ENCODE results near the gene CDHR5.

Gene CDHR5

DNA sequence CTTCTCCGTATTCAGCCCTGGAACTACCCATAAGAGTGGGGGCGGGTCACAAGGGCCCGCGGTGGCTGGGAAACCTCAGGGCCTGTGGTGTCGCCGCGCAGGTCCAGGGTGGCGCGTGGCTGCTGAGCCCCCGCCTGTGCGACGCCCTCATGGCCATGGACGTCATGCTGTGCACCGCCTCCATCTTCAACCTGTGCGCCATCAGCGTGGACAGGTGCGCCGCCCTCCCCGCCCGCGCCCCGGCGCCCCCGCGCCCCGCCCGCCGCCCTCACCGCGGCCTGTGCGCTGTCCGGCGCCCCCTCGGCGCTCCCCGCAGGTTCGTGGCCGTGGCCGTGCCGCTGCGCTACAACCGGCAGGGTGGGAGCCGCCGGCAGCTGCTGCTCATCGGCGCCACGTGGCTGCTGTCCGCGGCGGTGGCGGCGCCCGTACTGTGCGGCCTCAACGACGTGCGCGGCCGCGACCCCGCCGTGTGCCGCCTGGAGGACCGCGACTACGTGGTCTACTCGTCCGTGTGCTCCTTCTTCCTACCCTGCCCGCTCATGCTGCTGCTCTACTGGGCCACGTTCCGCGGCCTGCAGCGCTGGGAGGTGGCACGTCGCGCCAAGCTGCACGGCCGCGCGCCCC lies 14.7 kb upstream of the CDHR5 start:
- H3K4me3 ChIP-seq (IDR thresholded peaks at IDR 0.05; ENCODE audit: insufficient read depth, low read depth, low read length) = no peak overlapping the region

DNA sequence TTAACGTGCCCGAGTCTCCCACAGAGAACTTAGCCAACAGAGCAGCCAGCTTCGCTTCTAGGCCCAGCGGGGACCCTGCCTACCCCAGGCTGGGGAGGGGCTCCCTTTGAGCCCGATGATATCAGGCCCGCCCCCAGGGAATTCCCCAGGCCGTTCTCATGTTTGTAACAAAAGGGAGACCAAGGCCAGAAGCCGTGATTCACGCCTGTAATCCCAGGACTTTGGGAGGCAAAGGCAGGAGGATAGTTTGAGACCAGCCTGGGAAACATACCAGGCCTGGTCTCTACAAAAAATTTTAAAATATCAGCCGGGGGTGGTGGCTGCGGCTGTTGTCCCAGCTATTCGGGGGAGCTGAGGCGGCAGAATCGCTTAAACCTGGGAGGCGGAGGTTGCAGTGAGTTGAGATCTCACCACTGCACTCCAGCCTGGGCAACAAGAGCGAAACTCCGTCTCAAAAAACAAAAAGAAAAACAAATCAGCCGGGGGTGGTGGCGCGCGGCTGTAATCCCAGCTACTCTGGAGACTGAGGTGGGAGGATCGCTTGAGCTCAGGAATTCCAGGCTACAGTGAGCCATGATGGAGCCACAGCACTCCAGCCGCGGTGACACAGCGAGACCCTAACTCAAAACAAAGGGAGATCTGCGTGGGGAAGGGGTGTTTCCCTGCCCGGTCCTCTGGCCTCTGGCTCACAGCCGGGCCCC lies 14.0 kb upstream of the CDHR5 start:
- no peaks in the 10 kb centered on the region for H3K27me3 ChIP-seq (ENCODE audit: insufficient read depth, low read depth)
- no peak overlapping the region for H3K27ac ChIP-seq
- H3K36me3 ChIP-seq (ENCODE audit: insufficient read depth) = no peaks in the 10 kb centered on the region
- H3K4me3 ChIP-seq (IDR thresholded peaks at IDR 0.05; ENCODE audit: insufficient read depth, low read depth, low read length) = no peak overlapping the region
- no peak overlapping the region for H3K9ac ChIP-seq
- H3K4me1 ChIP-seq (ENCODE audit: low read depth, poor library complexity, severe bottlenecking) = peaks cover 10% of the 10 kb centered on the region
- TF ChIP-seq, protein P1, sequence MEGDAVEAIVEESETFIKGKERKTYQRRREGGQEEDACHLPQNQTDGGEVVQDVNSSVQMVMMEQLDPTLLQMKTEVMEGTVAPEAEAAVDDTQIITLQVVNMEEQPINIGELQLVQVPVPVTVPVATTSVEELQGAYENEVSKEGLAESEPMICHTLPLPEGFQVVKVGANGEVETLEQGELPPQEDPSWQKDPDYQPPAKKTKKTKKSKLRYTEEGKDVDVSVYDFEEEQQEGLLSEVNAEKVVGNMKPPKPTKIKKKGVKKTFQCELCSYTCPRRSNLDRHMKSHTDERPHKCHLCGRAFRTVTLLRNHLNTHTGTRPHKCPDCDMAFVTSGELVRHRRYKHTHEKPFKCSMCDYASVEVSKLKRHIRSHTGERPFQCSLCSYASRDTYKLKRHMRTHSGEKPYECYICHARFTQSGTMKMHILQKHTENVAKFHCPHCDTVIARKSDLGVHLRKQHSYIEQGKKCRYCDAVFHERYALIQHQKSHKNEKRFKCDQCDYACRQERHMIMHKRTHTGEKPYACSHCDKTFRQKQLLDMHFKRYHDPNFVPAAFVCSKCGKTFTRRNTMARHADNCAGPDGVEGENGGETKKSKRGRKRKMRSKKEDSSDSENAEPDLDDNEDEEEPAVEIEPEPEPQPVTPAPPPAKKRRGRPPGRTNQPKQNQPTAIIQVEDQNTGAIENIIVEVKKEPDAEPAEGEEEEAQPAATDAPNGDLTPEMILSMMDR (conservative IDR thresholded peaks at IDR 0.05; ENCODE audit: low read depth, low read length) = no peak
- H3K79me2 ChIP-seq (ENCODE audit: insufficient read depth, low read depth) = no peaks in the 10 kb centered on the region
- no peaks in the 10 kb centered on the region for H4K20me1 ChIP-seq (ENCODE audit: insufficient read depth)
- no peak overlapping the region for H2AFZ ChIP-seq (ENCODE audit: low read depth)
- H3K4me2 ChIP-seq = no peak overlapping the region

More for the DNA sequence above, 14.7 kb upstream of the CDHR5 start:
- no peaks in the 10 kb centered on the region for H4K20me1 ChIP-seq (ENCODE audit: insufficient read depth)
- no peaks in the 10 kb centered on the region for H3K36me3 ChIP-seq (ENCODE audit: insufficient read depth)
- H2AFZ ChIP-seq (ENCODE audit: low read depth) = no peak overlapping the region
- no peak overlapping the region for H3K9ac ChIP-seq
- no peaks in the 10 kb centered on the region for H3K27me3 ChIP-seq (ENCODE audit: insufficient read depth, low read depth)
- H3K4me2 ChIP-seq = no peak overlapping the region
- TF ChIP-seq, protein P1 (conservative IDR thresholded peaks at IDR 0.05; ENCODE audit: low read depth, low read length) = no peak
- peaks cover 17% of the 10 kb centered on the region for H3K4me1 ChIP-seq (ENCODE audit: low read depth, poor library complexity, severe bottlenecking)
- no peak overlapping the region for H3K27ac ChIP-seq
- H3K79me2 ChIP-seq (ENCODE audit: insufficient read depth, low read depth) = no peaks in the 10 kb centered on the region

DNA sequence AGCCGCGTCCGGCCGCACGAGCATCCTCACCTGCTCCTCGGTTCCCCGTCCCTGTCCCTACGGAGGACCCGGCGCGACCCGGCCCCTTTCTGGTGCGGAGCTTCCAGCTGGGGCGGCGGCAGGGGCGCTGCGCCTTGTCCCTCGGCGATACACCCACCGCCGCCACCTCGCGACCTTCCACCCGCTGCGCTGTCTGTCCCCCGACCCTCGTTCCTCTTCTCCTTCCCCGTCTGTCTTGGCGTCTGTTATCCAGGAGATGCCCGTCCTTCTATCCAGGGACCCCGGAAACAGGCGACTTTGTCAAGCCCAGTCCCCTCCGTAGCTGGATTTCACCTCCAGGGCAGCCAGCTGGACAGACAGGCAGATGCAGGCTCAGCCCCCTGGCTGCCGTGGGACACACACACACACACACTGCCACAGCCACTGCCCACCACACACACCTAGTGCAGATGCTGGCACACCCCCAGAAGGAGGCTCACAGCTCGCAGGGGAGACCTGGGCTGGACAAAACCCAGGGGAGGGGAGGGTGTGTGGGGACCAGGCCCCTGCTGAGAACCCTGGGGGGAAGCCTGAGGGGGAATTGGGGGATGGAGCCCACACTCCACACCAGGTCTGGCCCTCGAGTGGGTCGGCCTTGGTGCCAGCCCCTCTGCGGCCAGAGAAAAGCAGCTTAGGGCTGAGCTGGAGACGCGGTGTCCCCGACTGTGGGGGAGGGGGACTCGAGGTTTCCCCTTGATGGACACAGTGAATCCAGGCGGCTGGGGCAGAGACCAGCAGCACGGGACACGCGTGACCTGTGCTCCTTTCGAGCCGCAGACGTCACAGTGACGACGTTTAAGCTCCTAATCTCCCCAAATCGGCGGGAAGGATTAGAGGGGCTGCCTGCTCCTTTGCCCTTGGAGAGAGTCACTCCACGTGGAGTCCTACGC lies 13.1 kb upstream of the CDHR5 start:
- no peak overlapping the region for H3K9ac ChIP-seq
- no peak overlapping the region for H3K4me3 ChIP-seq (IDR thresholded peaks at IDR 0.05; ENCODE audit: insufficient read depth, low read depth, low read length)
- no peaks in the 10 kb centered on the region for H3K36me3 ChIP-seq (ENCODE audit: insufficient read depth)
- H3K4me1 ChIP-seq (ENCODE audit: low read depth, poor library complexity, severe bottlenecking) = peaks cover under 1% of the 10 kb centered on the region
- no peaks in the 10 kb centered on the region for H4K20me1 ChIP-seq (ENCODE audit: insufficient read depth)
- H3K27ac ChIP-seq = no peak overlapping the region
- no peaks in the 10 kb centered on the region for H3K79me2 ChIP-seq (ENCODE audit: insufficient read depth, low read depth)
- H3K4me2 ChIP-seq = no peak overlapping the region
- no peak overlapping the region for H2AFZ ChIP-seq (ENCODE audit: low read depth)
- TF ChIP-seq, protein P1 (conservative IDR thresholded peaks at IDR 0.05; ENCODE audit: low read depth, low read length) = no peak
- H3K27me3 ChIP-seq (ENCODE audit: insufficient read depth, low read depth) = no peaks in the 10 kb centered on the region

DNA sequence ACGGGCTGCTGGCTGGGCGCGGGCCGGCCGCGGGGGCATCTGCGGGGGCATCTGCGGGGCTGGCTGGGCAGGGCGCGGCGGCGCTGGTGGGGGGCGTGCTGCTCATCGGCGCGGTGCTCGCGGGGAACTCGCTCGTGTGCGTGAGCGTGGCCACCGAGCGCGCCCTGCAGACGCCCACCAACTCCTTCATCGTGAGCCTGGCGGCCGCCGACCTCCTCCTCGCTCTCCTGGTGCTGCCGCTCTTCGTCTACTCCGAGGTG lies 12.5 kb upstream of the CDHR5 start:
- TF ChIP-seq, protein P1 (conservative IDR thresholded peaks at IDR 0.05; ENCODE audit: low read depth, low read length) = no peak
- no peak overlapping the region for H2AFZ ChIP-seq (ENCODE audit: low read depth)
- no peaks in the 10 kb centered on the region for H3K27me3 ChIP-seq (ENCODE audit: insufficient read depth, low read depth)
- no peaks in the 10 kb centered on the region for H3K4me1 ChIP-seq (ENCODE audit: low read depth, poor library complexity, severe bottlenecking)
- H3K4me2 ChIP-seq = no peak overlapping the region
- no peak overlapping the region for H3K9ac ChIP-seq
- no peak overlapping the region for H3K4me3 ChIP-seq (IDR thresholded peaks at IDR 0.05; ENCODE audit: insufficient read depth, low read depth, low read length)
- no peaks in the 10 kb centered on the region for H4K20me1 ChIP-seq (ENCODE audit: insufficient read depth)
- H3K79me2 ChIP-seq (ENCODE audit: insufficient read depth, low read depth) = no peaks in the 10 kb centered on the region
- H3K36me3 ChIP-seq (ENCODE audit: insufficient read depth) = no peaks in the 10 kb centered on the region
- H3K27ac ChIP-seq = no peak overlapping the region
